HepG2 (cell line): Measurements from ENCODE around the gene SERPINE2. TPM values are rescaled to one million over a fixed set of nuclear protein-coding genes. Genes with fewer than 3 reads are reported as not detected.

Source experiments
- NR2C2 ChIP-seq: sonication (generic); formaldehyde crosslinking; IDR thresholded peaks from 2 replicates; pipeline ENCODE4 v1.4.0; 2020; ENCODE audit warnings: missing genetic modification reagents, mild to moderate bottlenecking, moderate library complexity, borderline replicate concordance
- PRMT3 ChIP-seq: sonication (generic); formaldehyde crosslinking; IDR thresholded peaks from 2 replicates; pipeline ENCODE4 v1.8.1; 2022; ENCODE audit warnings: low read depth, mild to moderate bottlenecking, moderate library complexity, missing genetic modification reagents, borderline replicate concordance
- polyA plus RNA-seq, 8 experiments: library from polyadenylated mRNA; depleted of rRNA in 3 of 8; stranded (reverse) in 7 of 8; unstranded in 1 of 8; fragments of >200 nt; fragmentation: Illumina TruSeq in 4 of 8; extraction: Trizol in 4 of 8; gene quantifications; 2 replicates each; pipeline versions ENCODE4 v1.2.1 to v1.2.3, GENCODE V29; 2011 to 2016; ENCODE audit warnings: low read depth in 4 of 8, missing spikeins in 1 of 8, mixed read lengths in 1 of 8; ENCODE audit not compliant: insufficient read depth in 1 of 8
- total RNA-seq, 5 experiments: library from RNA; depleted of rRNA; stranded (reverse); fragments of >200 nt; fragmentation: Illumina TruSeq; extraction: Trizol; gene quantifications; 2 replicates each; pipeline ENCODE4 v1.2.3, GENCODE V29; 2016; ENCODE audit warnings: low read depth in 1 of 5
- TF ChIP-seq, protein P1 (sequence below), 2 experiments: fragments of 450-650 bp in 1 of 2; sonication (generic) in 1 of 2; formaldehyde crosslinking in 1 of 2; IDR thresholded peaks; 2 replicates each; pipeline versions ENCODE4 v1.6.1 to v1.8.0; 2016 to 2022; ENCODE audit warnings: antibody characterized with exemption in 1 of 2, mild to moderate bottlenecking in 1 of 2, missing genetic modification reagents in 1 of 2

SERPINE2 gene
- total and polyA plus RNA-seq, 2 of the 13 experiments (the other 11 are each of a cell fraction or from before 2014, with no cell fraction given), result 7.9 to 18.1 TPM

DNA sequence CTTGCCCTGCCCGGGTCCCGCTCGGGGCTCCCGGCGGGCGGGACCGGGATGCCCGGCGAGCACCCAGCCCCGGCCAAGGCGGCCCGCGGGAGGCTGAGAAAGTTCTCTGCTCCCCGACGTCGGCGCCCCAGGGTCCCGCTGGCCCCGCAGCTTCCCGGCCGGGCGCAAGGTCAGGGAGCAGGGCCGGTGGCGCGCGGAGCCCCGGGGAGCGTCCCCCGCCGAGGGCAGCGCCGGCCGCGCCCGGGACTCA is 331 bp downstream of the SERPINE2 start (continued):
- TF ChIP-seq, protein P1, sequence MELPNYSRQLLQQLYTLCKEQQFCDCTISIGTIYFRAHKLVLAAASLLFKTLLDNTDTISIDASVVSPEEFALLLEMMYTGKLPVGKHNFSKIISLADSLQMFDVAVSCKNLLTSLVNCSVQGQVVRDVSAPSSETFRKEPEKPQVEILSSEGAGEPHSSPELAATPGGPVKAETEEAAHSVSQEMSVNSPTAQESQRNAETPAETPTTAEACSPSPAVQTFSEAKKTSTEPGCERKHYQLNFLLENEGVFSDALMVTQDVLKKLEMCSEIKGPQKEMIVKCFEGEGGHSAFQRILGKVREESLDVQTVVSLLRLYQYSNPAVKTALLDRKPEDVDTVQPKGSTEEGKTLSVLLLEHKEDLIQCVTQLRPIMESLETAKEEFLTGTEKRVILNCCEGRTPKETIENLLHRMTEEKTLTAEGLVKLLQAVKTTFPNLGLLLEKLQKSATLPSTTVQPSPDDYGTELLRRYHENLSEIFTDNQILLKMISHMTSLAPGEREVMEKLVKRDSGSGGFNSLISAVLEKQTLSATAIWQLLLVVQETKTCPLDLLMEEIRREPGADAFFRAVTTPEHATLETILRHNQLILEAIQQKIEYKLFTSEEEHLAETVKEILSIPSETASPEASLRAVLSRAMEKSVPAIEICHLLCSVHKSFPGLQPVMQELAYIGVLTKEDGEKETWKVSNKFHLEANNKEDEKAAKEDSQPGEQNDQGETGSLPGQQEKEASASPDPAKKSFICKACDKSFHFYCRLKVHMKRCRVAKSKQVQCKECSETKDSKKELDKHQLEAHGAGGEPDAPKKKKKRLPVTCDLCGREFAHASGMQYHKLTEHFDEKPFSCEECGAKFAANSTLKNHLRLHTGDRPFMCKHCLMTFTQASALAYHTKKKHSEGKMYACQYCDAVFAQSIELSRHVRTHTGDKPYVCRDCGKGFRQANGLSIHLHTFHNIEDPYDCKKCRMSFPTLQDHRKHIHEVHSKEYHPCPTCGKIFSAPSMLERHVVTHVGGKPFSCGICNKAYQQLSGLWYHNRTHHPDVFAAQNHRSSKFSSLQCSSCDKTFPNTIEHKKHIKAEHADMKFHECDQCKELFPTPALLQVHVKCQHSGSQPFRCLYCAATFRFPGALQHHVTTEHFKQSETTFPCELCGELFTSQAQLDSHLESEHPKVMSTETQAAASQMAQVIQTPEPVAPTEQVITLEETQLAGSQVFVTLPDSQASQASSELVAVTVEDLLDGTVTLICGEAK (IDR thresholded peaks at IDR 0.05), result no peak
- TF ChIP-seq, protein P1 (CRISPR knock-in tag; IDR thresholded peaks at IDR 0.05), result no peak; the same call in 1 of the 2 replicates
- 0 out of 2 replicates have a peak, but pooled peaks have one; percentile 16 for TF ChIP-seq NR2C2
- 0 out of 2 replicates have a peak, but pooled peaks have one; percentile 53 for TF ChIP-seq PRMT3 (CRISPR knock-in tag)
